ENCODE measurements around the gene PLEKHA5. TPM values are rescaled to one million over a fixed set of nuclear protein-coding genes. Genes with fewer than 3 reads are reported as not detected.
"Not testable (repeated sequence)": the region's sequence is repeated elsewhere in the genome, so short reads cannot be mapped to it uniquely, and the experiment has no call there.

Gene PLEKHA5
- total RNA-seq, 4 donors from 2014 or later = 11.3 to 33.1 (median 16.9) TPM

- TF ChIP-seq CTCF (IDR thresholded peaks at IDR 0.05) = no peak
- DNase-seq (ENCODE audit: low spot score) = no peak
- ATAC-seq (ENCODE audit: low FRiP score) = no peak
These were observed 171.7 kb downstream of the PLEKHA5 start for GRCh38 chr12:19301223-19301622.

GRCh38 chr12:19301688-19302087 is 172.2 kb downstream of the PLEKHA5 start:
- no peak for TF ChIP-seq CTCF (IDR thresholded peaks at IDR 0.05)
- DNase-seq (ENCODE audit: low spot score) (no peak), ATAC-seq (ENCODE audit: low FRiP score) (no peak)

- ATAC-seq (ENCODE audit: low FRiP score) = no peak
- no peak for DNase-seq (ENCODE audit: low spot score)
- no peak for TF ChIP-seq CTCF (IDR thresholded peaks at IDR 0.05)
These were observed 172.6 kb downstream of the PLEKHA5 start for GRCh38 chr12:19302100-19302640.

GRCh38 chr12:19303496-19303895 is 174.0 kb downstream of the PLEKHA5 start:
- no peak for TF ChIP-seq CTCF (IDR thresholded peaks at IDR 0.05)
- ATAC-seq (ENCODE audit: low FRiP score) (no peak), DNase-seq (ENCODE audit: low spot score) (no peak)

- DNase-seq (ENCODE audit: low spot score) (no peak), ATAC-seq (ENCODE audit: low FRiP score) (no peak)
- TF ChIP-seq CTCF (IDR thresholded peaks at IDR 0.05) = no peak
These were observed 174.7 kb downstream of the PLEKHA5 start for GRCh38 chr12:19304149-19304750.

GRCh38 chr12:19305621-19306020 is 176.1 kb downstream of the PLEKHA5 start:
- not testable (repeated sequence) for ATAC-seq (ENCODE audit: low FRiP score); DNase-seq (ENCODE audit: low spot score)

- ATAC-seq (ENCODE audit: low FRiP score) (no peak), DNase-seq (ENCODE audit: low spot score) (no peak)
- no peak for TF ChIP-seq CTCF (IDR thresholded peaks at IDR 0.05)
These were observed 176.8 kb downstream of the PLEKHA5 start for GRCh38 chr12:19306366-19306765.
